Liver (tissue), 9 donors: ENCODE results near the gene ALDH3B2. TPM values are rescaled to one million over a fixed set of nuclear protein-coding genes. Genes with fewer than 3 reads are reported as not detected.

Experiments used
- DNase-seq: peaks from one replicate; pipeline ENCODE4 v3.0.0-alpha.2; 2017; ENCODE audit warnings: low spot score
- H3K27ac ChIP-seq, 2 donors: one replicate each; pipeline ENCODE4 v1.7.0; 2013; ENCODE audit warnings: inconsistent platforms in 2 of 2, low read length in 2 of 2, control low read depth in 1 of 2, low read depth in 1 of 2, mild to moderate bottlenecking in 1 of 2
- H3K27me3 ChIP-seq, 4 donors: one replicate each; pipeline versions ENCODE4 v1.6.1 to v1.7.0; 2013; ENCODE audit warnings: low read length in 3 of 4, inconsistent platforms in 1 of 4, mild to moderate bottlenecking in 1 of 4, moderate library complexity in 1 of 4; ENCODE audit not compliant: control insufficient read depth in 4 of 4, insufficient read depth in 4 of 4
- H3K36me3 ChIP-seq, 4 donors: one replicate each; pipeline versions ENCODE4 v1.6.1 to v1.7.0; 2013; ENCODE audit warnings: low read length in 3 of 4, mild to moderate bottlenecking in 3 of 4, low read depth in 1 of 4, moderate library complexity in 1 of 4; ENCODE audit not compliant: control insufficient read depth in 4 of 4, insufficient read depth in 3 of 4
- H3K4me1 ChIP-seq, 4 donors: one replicate each; pipeline versions ENCODE4 v1.6.1 to v1.7.0; 2013; ENCODE audit warnings: low read length in 3 of 4, mild to moderate bottlenecking in 3 of 4, moderate library complexity in 1 of 4; ENCODE audit not compliant: control insufficient read depth in 4 of 4, insufficient read depth in 4 of 4
- H3K4me3 ChIP-seq, 3 donors: one replicate each; pipeline versions ENCODE4 v1.6.1 to v1.7.0; 2013; ENCODE audit warnings: low read length in 3 of 3, control low read depth in 1 of 3, low read depth in 1 of 3, mild to moderate bottlenecking in 1 of 3
- H3K9ac ChIP-seq, 2 donors: one replicate each; pipeline ENCODE4 v1.7.0; 2013; ENCODE audit warnings: low read length in 2 of 2, mild to moderate bottlenecking in 2 of 2, moderate library complexity in 2 of 2, control low read depth in 1 of 2, low read depth in 1 of 2
- H3K9me3 ChIP-seq, 4 donors: one replicate each; pipeline versions ENCODE4 v1.6.1 to v1.7.0; 2013; ENCODE audit warnings: low read length in 3 of 4; ENCODE audit not compliant: control insufficient read depth in 4 of 4
- EGR1 ChIP-seq, 2 donors: IDR thresholded peaks; 2 replicates each; pipeline ENCODE4 v1.6.1; 2016 to 2018; ENCODE audit warnings: antibody characterized with exemption in 2 of 2, low read depth in 2 of 2
- FOXA1 ChIP-seq: IDR thresholded peaks from 2 replicates; pipeline ENCODE4 v1.6.1; 2016; ENCODE audit warnings: antibody characterized with exemption
- FOXA2 ChIP-seq: IDR thresholded peaks from 2 replicates; pipeline ENCODE4 v1.6.1; 2016; ENCODE audit warnings: antibody characterized with exemption
- GABPA ChIP-seq, 2 donors: IDR thresholded peaks in 1 of 2; conservative IDR thresholded peaks in 1 of 2; 2 replicates each; pipeline ENCODE4 v1.6.1; 2016; ENCODE audit warnings: antibody characterized with exemption in 2 of 2, mild to moderate bottlenecking in 1 of 2, moderate library complexity in 1 of 2
- HNF4A ChIP-seq, 2 donors: conservative IDR thresholded peaks; 2 replicates each; pipeline ENCODE4 v1.6.1; 2016; ENCODE audit warnings: antibody characterized with exemption in 2 of 2, mild to moderate bottlenecking in 2 of 2
- HNF4G ChIP-seq: IDR thresholded peaks from 2 replicates; pipeline ENCODE4 v1.6.1; 2016; ENCODE audit warnings: antibody characterized with exemption
- JUND ChIP-seq, 2 donors: IDR thresholded peaks; 2 replicates each; pipeline ENCODE4 v1.6.1; 2016; ENCODE audit warnings: antibody characterized with exemption in 2 of 2
- MAX ChIP-seq: IDR thresholded peaks from 2 replicates; pipeline ENCODE4 v1.6.1; 2016; ENCODE audit warnings: antibody characterized with exemption
- NR2F2 ChIP-seq: IDR thresholded peaks from 2 replicates; pipeline ENCODE4 v1.6.1; 2016; ENCODE audit warnings: antibody characterized with exemption
- RAD21 ChIP-seq, 2 donors: IDR thresholded peaks; 2 replicates each; pipeline ENCODE4 v1.6.1; 2016; ENCODE audit warnings: antibody characterized with exemption in 2 of 2, mild to moderate bottlenecking in 2 of 2
- REST ChIP-seq: IDR thresholded peaks from 2 replicates; pipeline ENCODE4 v1.6.1; 2016; ENCODE audit warnings: antibody characterized with exemption, mild to moderate bottlenecking
- RXRA ChIP-seq, 2 donors: IDR thresholded peaks; 2 replicates each; pipeline ENCODE4 v1.6.1; 2017 to 2018; ENCODE audit warnings: antibody characterized with exemption in 2 of 2, mild to moderate bottlenecking in 1 of 2
- SP1 ChIP-seq: IDR thresholded peaks from 2 replicates; pipeline ENCODE4 v1.6.1; 2018; ENCODE audit warnings: antibody characterized with exemption, mild to moderate bottlenecking
- TAF1 ChIP-seq: conservative IDR thresholded peaks from 2 replicates; pipeline ENCODE4 v1.6.1; 2016; ENCODE audit warnings: antibody characterized with exemption, mild to moderate bottlenecking
- YY1 ChIP-seq: IDR thresholded peaks from 2 replicates; pipeline ENCODE4 v1.6.1; 2016; ENCODE audit warnings: antibody characterized with exemption, mild to moderate bottlenecking
- WGBS: extraction: QIAGEN DNeasy Blood & Tissue Kit; methylation state at CpG from one replicate; pipeline ENCODE4 v1.1.7; 2013; 5-methylcytosine and 5-hydroxymethylcytosine counted together
- polyA plus RNA-seq, 2 donors: library from polyadenylated mRNA; stranded (reverse) in 1 of 2; unstranded in 1 of 2; fragments of 200-250 nt in 1 of 2; fragments of >200 nt in 1 of 2; fragmentation: Nextera tagmentation in 1 of 2; extraction: Ambion mirVana in 1 of 2; gene quantifications; one replicate each; pipeline versions ENCODE4 v1.2.1 to v1.2.3, GENCODE V29; 2013 to 2015
- total RNA-seq, 2 donors: library from RNA; depleted of rRNA; stranded (reverse); fragments of >200 nt; gene quantifications; one replicate each; pipeline ENCODE4 v1.2.3, GENCODE V29; 2014
- TF ChIP-seq, protein P1 (sequence below): IDR thresholded peaks from 2 replicates; pipeline ENCODE4 v1.6.1; 2016; ENCODE audit warnings: antibody characterized with exemption
- TF ChIP-seq, protein P2 (sequence below): IDR thresholded peaks from 2 replicates; pipeline ENCODE4 v1.6.1; 2016; ENCODE audit warnings: antibody characterized with exemption
- TF ChIP-seq, protein P3 (sequence below): fragments of 150-350 bp; IDR thresholded peaks from 2 replicates; pipeline ENCODE4 v1.5.1; 2017; ENCODE audit warnings: improper control_type of control experiment, low read depth, low read length; ENCODE audit not compliant: missing input control
- donor health status: healthy.
- donor health status: healthy.
- donor health status: healthy.
- donor health status: healthy.
- donor health status: healthy.

Gene ALDH3B2
- total and polyA plus RNA-seq, 4 donors, result not detected

DNA sequence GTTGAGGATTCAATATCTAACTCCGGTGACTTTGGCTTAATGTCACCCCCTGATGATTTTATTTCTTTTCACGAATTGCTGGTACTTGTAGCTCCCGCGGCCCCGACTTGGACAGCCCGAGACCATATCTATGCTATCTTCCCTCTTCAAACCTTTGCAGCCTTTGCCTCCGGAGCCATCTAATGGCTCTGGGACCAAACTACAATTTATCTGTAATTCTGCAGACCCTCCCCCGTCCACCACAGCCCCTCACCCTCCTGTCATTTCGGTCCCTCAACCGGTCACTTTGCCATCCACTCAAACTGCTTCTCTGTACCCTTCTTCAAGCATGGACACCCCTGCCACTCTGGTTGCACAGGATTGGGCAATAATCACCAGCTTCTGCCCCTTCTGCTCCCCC is 25.7 kb upstream of the ALDH3B2 start:
- Histone ChIP-seq H3K27ac (no peak overlapping the region), H3K9ac (no peak overlapping the region), H3K9me3 (peaks cover 0 to 1% (median 0%) of the 10 kb centered on the region in 4 donors), H3K4me1 (no peaks in the 10 kb centered on the region), H3K27me3 (no peaks in the 10 kb centered on the region), H3K36me3 (no peaks in the 10 kb centered on the region), H3K4me3 (no peak overlapping the region)
- TF ChIP-seq HNF4G (no peak), TAF1 (no peak), MAX (no peak), EGR1 (IDR thresholded peaks at IDR 0.05; ENCODE audit: low read depth in 2 of 2) (no peak), GABPA (IDR thresholded peaks at IDR 0.05 in 1 of 2, conservative IDR thresholded peaks at IDR 0.05 in 1 of 2) (no peak), YY1 (no peak), RXRA (IDR thresholded peaks at IDR 0.05) (no peak), SP1 (no peak), FOXA2 (no peak), NR2F2 (no peak), HNF4A (conservative IDR thresholded peaks at IDR 0.05) (no peak), JUND (IDR thresholded peaks at IDR 0.05) (no peak), RAD21 (IDR thresholded peaks at IDR 0.05) (no peak), FOXA1 (no peak), REST (no peak)
- TF ChIP-seq, protein P1, sequence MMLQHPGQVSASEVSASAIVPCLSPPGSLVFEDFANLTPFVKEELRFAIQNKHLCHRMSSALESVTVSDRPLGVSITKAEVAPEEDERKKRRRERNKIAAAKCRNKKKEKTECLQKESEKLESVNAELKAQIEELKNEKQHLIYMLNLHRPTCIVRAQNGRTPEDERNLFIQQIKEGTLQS, result no peak
- TF ChIP-seq, protein P2, sequence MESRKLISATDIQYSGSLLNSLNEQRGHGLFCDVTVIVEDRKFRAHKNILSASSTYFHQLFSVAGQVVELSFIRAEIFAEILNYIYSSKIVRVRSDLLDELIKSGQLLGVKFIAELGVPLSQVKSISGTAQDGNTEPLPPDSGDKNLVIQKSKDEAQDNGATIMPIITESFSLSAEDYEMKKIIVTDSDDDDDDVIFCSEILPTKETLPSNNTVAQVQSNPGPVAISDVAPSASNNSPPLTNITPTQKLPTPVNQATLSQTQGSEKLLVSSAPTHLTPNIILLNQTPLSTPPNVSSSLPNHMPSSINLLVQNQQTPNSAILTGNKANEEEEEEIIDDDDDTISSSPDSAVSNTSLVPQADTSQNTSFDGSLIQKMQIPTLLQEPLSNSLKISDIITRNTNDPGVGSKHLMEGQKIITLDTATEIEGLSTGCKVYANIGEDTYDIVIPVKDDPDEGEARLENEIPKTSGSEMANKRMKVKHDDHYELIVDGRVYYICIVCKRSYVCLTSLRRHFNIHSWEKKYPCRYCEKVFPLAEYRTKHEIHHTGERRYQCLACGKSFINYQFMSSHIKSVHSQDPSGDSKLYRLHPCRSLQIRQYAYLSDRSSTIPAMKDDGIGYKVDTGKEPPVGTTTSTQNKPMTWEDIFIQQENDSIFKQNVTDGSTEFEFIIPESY, result no peak
- TF ChIP-seq, protein P3, sequence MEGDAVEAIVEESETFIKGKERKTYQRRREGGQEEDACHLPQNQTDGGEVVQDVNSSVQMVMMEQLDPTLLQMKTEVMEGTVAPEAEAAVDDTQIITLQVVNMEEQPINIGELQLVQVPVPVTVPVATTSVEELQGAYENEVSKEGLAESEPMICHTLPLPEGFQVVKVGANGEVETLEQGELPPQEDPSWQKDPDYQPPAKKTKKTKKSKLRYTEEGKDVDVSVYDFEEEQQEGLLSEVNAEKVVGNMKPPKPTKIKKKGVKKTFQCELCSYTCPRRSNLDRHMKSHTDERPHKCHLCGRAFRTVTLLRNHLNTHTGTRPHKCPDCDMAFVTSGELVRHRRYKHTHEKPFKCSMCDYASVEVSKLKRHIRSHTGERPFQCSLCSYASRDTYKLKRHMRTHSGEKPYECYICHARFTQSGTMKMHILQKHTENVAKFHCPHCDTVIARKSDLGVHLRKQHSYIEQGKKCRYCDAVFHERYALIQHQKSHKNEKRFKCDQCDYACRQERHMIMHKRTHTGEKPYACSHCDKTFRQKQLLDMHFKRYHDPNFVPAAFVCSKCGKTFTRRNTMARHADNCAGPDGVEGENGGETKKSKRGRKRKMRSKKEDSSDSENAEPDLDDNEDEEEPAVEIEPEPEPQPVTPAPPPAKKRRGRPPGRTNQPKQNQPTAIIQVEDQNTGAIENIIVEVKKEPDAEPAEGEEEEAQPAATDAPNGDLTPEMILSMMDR, result no peak
- no peak for DNase-seq
- 73% methylated on average over 10 of the region's 10 CpGs for WGBS
